Activated naive CD4-positive, alpha-beta T cell (primary cell): ENCODE results near the gene DLG4.
"Not testable (repeated sequence)": the region's sequence is repeated elsewhere in the genome, so short reads cannot be mapped to it uniquely, and the experiment has no call there.

Experiments
- DNase-seq, 4 experiments: peaks; one replicate each; lab custom pipeline; 2025; lab: John Stamatoyannopoulos, UW

The DLG4 gene

GRCh38 chr17:7184091-7184488, 35.5 kb downstream of the DLG4 start:
- DNase-seq: no peak

- DNase-seq: no peak
Observed at GRCh38 chr17:7183433-7184090, 36.1 kb downstream of the DLG4 start.

GRCh38 chr17:7182101-7182500, 37.5 kb downstream of the DLG4 start:
- not testable (repeated sequence) for DNase-seq

- no peak for DNase-seq
Observed at GRCh38 chr17:7179317-7180254, 40.0 kb downstream of the DLG4 start, which contains the start of gene ASGR1. TSS of gene ASGR1 (minus strand) at chr17:7179370. CDS start at chr17:7178563, 807 bp downstream.

- no peak for DNase-seq
Observed at GRCh38 chr17:7178973-7179316, 40.7 kb downstream of the DLG4 start.

GRCh38 chr17:7177954-7178477, 41.6 kb downstream of the DLG4 start:
- DNase-seq: no peak

GRCh38 chr17:7177191-7177953, 42.3 kb downstream of the DLG4 start:
- DNase-seq: peak in 3 of 4 experiments; percentile 24 to 52 (median 52)

GRCh38 chr17:7176841-7177190, 42.8 kb downstream of the DLG4 start:
- no peak for DNase-seq

- DNase-seq: no peak
Observed at GRCh38 chr17:7176107-7176840, 43.4 kb downstream of the DLG4 start.

- no peak for DNase-seq
Observed at GRCh38 chr17:7175330-7175733, 44.3 kb downstream of the DLG4 start.

- DNase-seq: no peak
Observed at GRCh38 chr17:7174603-7175326, 44.9 kb downstream of the DLG4 start.

- DNase-seq: peak in 2 of 4 experiments; percentile 9 to 19
Observed at GRCh38 chr17:7173687-7174602, 45.7 kb downstream of the DLG4 start.

- DNase-seq: not testable (repeated sequence)
Observed at GRCh38 chr17:7172522-7173191, 47.0 kb downstream of the DLG4 start.

- not testable (repeated sequence) for DNase-seq
Observed at GRCh38 chr17:7169565-7169908, 50.1 kb downstream of the DLG4 start.

- DNase-seq: not testable (repeated sequence)
Observed at GRCh38 chr17:7168841-7169564, 50.6 kb downstream of the DLG4 start.

- no peak for DNase-seq
Observed at GRCh38 chr17:7167832-7168231, 51.8 kb downstream of the DLG4 start.

- no peak for DNase-seq
Observed at GRCh38 chr17:7166873-7167272, 52.8 kb downstream of the DLG4 start.

GRCh38 chr17:7159571-7159970, 60.1 kb downstream of the DLG4 start:
- not testable (repeated sequence) for DNase-seq

GRCh38 chr17:7158424-7158823, 61.2 kb downstream of the DLG4 start:
- DNase-seq: not testable (repeated sequence)
